ENCODE results near the gene FSTL4.

Gene FSTL4

GRCh38 chr5:133582971-133583370 lies 29.4 kb downstream of the FSTL4 start:
- DNase-seq (ENCODE audit: low spot score): no peak
- TF ChIP-seq CTCF (IDR thresholded peaks at IDR 0.05; ENCODE audit: borderline replicate concordance, control extremely low read depth, extremely low read depth, insufficient read depth, missing control alignments): no peak
- in situ Hi-C loops (cut with MboI; ENCODE audit: low sequenced_read_pairs, unreplicated experiment): no loop called here

GRCh38 chr5:133581918-133582317 lies 30.4 kb downstream of the FSTL4 start:
- TF ChIP-seq CTCF (IDR thresholded peaks at IDR 0.05; ENCODE audit: borderline replicate concordance, control extremely low read depth, extremely low read depth, insufficient read depth, missing control alignments): no peak
- in situ Hi-C loops (cut with MboI; ENCODE audit: low sequenced_read_pairs, unreplicated experiment): no loop called here
- DNase-seq (ENCODE audit: low spot score): no peak

DNA sequence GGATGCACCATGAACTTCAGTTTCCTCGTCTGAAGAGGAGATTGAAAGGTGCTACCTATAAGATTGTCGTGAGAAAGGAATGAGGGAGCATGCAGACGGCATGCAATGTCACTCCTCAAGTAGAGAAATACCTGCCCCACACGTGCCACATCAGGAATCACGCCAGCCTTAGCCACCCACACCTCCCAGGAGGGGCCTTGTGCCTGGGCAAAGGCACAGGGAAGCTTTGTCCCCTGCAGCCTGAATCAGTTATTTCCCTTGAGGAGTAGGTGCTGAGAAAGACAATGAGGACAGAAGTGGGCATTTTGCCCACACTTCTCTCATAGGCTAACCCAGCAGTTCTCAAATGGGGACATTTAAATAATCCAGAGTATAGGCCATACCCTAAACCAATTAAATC lies 31.0 kb downstream of the FSTL4 start:
- DNase-seq (ENCODE audit: low spot score): no peak
- TF ChIP-seq CTCF (IDR thresholded peaks at IDR 0.05; ENCODE audit: borderline replicate concordance, control extremely low read depth, extremely low read depth, insufficient read depth, missing control alignments): no peak
- in situ Hi-C loops (cut with MboI; ENCODE audit: low sequenced_read_pairs, unreplicated experiment): no loop called here

DNA sequence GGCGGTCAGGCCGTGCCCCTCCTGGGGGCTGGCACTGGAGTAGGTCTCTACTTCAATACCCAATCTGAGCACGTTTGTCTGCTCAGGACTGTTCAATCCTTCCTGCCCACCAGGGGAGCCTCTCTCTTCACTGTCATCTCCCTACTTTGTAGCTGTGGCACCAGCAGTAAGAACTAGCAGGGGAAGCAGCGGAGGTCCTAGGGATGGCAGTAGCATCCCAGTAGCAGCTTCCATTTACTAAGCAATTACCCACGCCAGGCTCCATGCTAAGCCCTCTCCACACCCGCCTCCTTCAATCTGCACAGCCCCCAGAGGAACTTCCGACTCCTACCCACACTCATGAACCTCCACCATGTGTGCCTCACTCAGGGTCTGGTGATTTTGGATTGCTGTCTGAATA lies 31.7 kb downstream of the FSTL4 start:
- no peak for DNase-seq (ENCODE audit: low spot score)
- in situ Hi-C loops (cut with MboI; ENCODE audit: low sequenced_read_pairs, unreplicated experiment): no loop called here
- no peak for TF ChIP-seq CTCF (IDR thresholded peaks at IDR 0.05; ENCODE audit: borderline replicate concordance, control extremely low read depth, extremely low read depth, insufficient read depth, missing control alignments)

DNA sequence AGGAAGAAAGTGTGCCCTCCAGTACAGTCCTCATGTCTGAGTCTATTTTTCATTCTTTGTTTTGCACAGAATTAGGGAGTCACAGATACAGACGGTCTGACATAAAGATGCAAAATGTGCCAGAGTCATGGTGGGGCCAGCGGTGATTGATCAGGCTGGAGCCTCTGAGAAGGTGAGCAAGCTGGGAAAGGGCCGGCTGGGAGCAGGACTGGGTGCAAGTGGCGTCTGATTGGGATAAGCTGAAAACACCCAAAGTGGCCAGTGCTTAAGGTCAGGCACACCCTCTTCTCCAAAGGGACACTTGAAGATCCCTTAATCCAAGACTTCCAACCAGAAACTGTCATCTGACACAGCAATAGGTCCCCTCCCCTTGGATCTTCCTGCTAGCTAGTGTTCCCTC lies 32.6 kb downstream of the FSTL4 start:
- no peak for TF ChIP-seq CTCF (IDR thresholded peaks at IDR 0.05; ENCODE audit: borderline replicate concordance, control extremely low read depth, extremely low read depth, insufficient read depth, missing control alignments)
- in situ Hi-C loops (cut with MboI; ENCODE audit: low sequenced_read_pairs, unreplicated experiment): no loop called here
- DNase-seq (ENCODE audit: low spot score): no peak

GRCh38 chr5:133569347-133569746 lies 43.0 kb downstream of the FSTL4 start:
- no peak for TF ChIP-seq CTCF (IDR thresholded peaks at IDR 0.05; ENCODE audit: borderline replicate concordance, control extremely low read depth, extremely low read depth, insufficient read depth, missing control alignments)
- no peak for DNase-seq (ENCODE audit: low spot score)
- in situ Hi-C loops (cut with MboI; ENCODE audit: low sequenced_read_pairs, unreplicated experiment): no loop called here

GRCh38 chr5:133565993-133566392 lies 46.3 kb downstream of the FSTL4 start:
- in situ Hi-C loops (cut with MboI; ENCODE audit: low sequenced_read_pairs, unreplicated experiment): no loop called here
- no peak for TF ChIP-seq CTCF (IDR thresholded peaks at IDR 0.05; ENCODE audit: borderline replicate concordance, control extremely low read depth, extremely low read depth, insufficient read depth, missing control alignments)
- no peak for DNase-seq (ENCODE audit: low spot score)

All from GM13976 (cell line).